ENCODE data around the gene FKRP.
A peak's percentile ranks its signal among the peaks of the same experiment; 100 is the strongest.

FKRP gene

GRCh38 chr19:46784262-46785053 lies 38.6 kb downstream of the FKRP start:
- peak overlapping the region; percentile 93 for H3K27ac Mint-ChIP-seq
- no peaks in the 10 kb centered on the region for H3K27me3 Mint-ChIP-seq
- H3K9me3 Mint-ChIP-seq = no peaks in the 10 kb centered on the region
- H3K4me1 Mint-ChIP-seq = peaks cover 57% of the 10 kb centered on the region
- DNase-seq = peak; percentile 76
- CTCF ChIA-PET = interaction anchor here (0.6 to 2.5 kb wide), 13 partner anchors 8 to 206 kb away, joined by 3 to 16 read pairs (median 3); no protein-coding TSS in a partner anchor
- H3K36me3 Mint-ChIP-seq = peaks cover 45% of the 10 kb centered on the region
- H3K4me3 Mint-ChIP-seq = peak overlapping the region; percentile 96

- H3K9me3 Mint-ChIP-seq = no peaks in the 10 kb centered on the region
- peak overlapping the region; percentile 96 for H3K4me3 Mint-ChIP-seq
- DNase-seq = no peak
- peaks cover 43% of the 10 kb centered on the region for H3K36me3 Mint-ChIP-seq
- H3K4me1 Mint-ChIP-seq = peaks cover 62% of the 10 kb centered on the region
- CTCF ChIA-PET = interaction anchor here (1.0 to 2.5 kb wide), 13 partner anchors 10 to 205 kb away, joined by 3 to 16 read pairs (median 4); no protein-coding TSS in a partner anchor
- no peaks in the 10 kb centered on the region for H3K27me3 Mint-ChIP-seq
- H3K27ac Mint-ChIP-seq = peak overlapping the region; percentile 93
Observed at GRCh38 chr19:46785054-46785979, 39.5 kb downstream of the FKRP start.

DNA sequence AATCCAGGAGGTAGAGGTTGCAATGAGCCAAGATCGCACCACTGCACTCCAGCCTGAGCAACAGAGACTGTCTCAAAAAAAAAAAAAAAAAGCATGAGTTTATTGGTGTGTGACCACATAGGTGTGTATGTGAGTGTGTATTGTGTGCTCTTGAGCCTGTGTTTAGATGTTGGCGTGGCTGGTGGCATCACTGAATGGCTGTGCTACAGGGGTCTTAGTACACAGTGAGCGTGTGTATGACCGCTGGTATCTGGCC lies 40.1 kb downstream of the FKRP start:
- H3K4me3 Mint-ChIP-seq = peak overlapping the region; percentile 96
- DNase-seq = no peak
- peaks cover 62% of the 10 kb centered on the region for H3K4me1 Mint-ChIP-seq
- H3K27me3 Mint-ChIP-seq = no peaks in the 10 kb centered on the region
- H3K27ac Mint-ChIP-seq = peak overlapping the region; percentile 93
- CTCF ChIA-PET = interaction anchor here (1.0 to 1.6 kb wide), 5 partner anchors 11 to 205 kb away, joined by 3 to 4 read pairs (median 3); no protein-coding TSS in a partner anchor
- peaks cover 43% of the 10 kb centered on the region for H3K36me3 Mint-ChIP-seq
- no peaks in the 10 kb centered on the region for H3K9me3 Mint-ChIP-seq

- Mint-ChIP-seq H3K4me3 (peak overlapping the region; percentile 96), H3K9me3 (no peaks in the 10 kb centered on the region), H3K27me3 (no peaks in the 10 kb centered on the region), H3K36me3 (peaks cover 43% of the 10 kb centered on the region), H3K4me1 (peaks cover 67% of the 10 kb centered on the region), H3K27ac (peak overlapping the region; percentile 93)
- DNase-seq = peak; percentile 85
- CTCF ChIA-PET = interaction anchor here (1.1 to 1.3 kb wide), 2 partner anchors 28 to 32 kb away, joined by 3 read pairs; no protein-coding TSS in a partner anchor
Observed at GRCh38 chr19:46786236-46787039, 40.6 kb downstream of the FKRP start.

DNA sequence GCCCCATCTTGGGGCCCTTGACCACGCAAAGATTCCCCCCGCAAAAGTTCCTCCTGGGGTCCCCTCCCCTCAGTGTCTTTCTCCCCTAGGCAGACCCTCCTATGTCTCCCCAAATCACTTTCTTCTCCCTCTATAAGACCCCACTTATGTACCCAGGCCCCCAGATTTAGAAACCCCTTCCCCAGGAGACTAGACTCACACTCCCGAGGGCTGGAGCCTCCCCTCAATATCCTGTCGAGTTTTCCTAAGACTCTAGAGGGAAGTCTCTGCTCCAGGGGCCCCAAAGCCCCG lies 41.1 kb downstream of the FKRP start:
- Mint-ChIP-seq H3K27me3 (peaks cover under 1% of the 10 kb centered on the region), H3K9me3 (no peaks in the 10 kb centered on the region), H3K36me3 (peaks cover 38% of the 10 kb centered on the region), H3K4me3 (peak overlapping the region; percentile 96), H3K27ac (peak overlapping the region; percentile 93), H3K4me1 (peaks cover 69% of the 10 kb centered on the region)
- CTCF ChIA-PET = no interaction called here
- DNase-seq = no peak

GRCh38 chr19:46787331-46788261 lies 41.7 kb downstream of the FKRP start:
- H3K27ac Mint-ChIP-seq = peak overlapping the region; percentile 93
- no peaks in the 10 kb centered on the region for H3K9me3 Mint-ChIP-seq
- peaks cover 32% of the 10 kb centered on the region for H3K36me3 Mint-ChIP-seq
- H3K4me1 Mint-ChIP-seq = peaks cover 71% of the 10 kb centered on the region
- CTCF ChIA-PET = interaction anchor here (1.4 to 1.9 kb wide), 4 partner anchors 21 to 53 kb away, joined by 4 to 12 read pairs (median 5); no protein-coding TSS in a partner anchor
- peaks cover 6% of the 10 kb centered on the region for H3K27me3 Mint-ChIP-seq
- peak; percentile 59 for DNase-seq
- peak overlapping the region; percentile 96 for H3K4me3 Mint-ChIP-seq

DNA sequence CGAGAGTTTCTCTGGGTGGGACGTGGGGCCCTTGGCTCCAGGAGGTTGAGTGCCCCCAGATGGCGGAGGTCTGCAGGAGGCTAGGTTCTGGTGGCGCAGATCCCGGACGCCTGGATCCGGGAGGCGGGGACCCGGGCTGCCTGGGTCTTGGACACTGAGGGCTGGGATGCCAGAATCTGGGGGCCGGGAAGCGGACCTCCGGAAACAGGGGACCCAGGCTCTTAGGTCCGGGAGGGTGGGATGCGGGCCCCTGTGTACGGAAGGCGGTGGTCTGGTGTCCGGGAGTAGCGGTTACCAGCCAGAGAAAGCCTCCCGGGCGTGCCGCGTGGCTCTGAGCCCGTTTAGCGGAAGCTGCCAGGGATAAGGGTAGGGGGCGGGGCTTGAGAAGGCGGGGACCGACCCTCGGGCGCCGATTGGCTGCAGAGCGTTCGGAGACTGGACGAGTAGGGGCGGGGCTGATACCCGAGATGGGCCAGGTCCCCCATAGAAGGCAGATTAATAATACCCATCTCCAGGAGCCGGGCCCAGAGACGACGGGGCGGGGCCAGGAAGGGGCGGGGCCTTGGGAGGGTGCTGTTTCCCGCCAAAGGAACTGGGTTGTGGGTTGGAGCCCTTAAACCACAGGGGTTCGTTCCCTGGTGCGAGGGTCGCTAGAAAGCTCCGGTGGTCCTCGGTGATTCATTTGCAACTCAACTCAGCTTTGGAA lies 42.6 kb downstream of the FKRP start, which contains the start of gene SLC1A5:
Gene SLC1A5, minus strand, starts transcription at position 333 of the 706 bp plus-strand sequence. CDS start 629 bp downstream, outside the sequence.
- Mint-ChIP-seq H3K27ac (peak within 1 kb of the TSS; percentile 93), H3K4me1 (peaks cover 67% of the 10 kb centered on the region), H3K9me3 (no peaks in the 10 kb centered on the region), H3K27me3 (peaks cover 11% of the 10 kb centered on the region), H3K4me3 (peak within 1 kb of the TSS; percentile 96), H3K36me3 (peaks cover 25% of the 10 kb centered on the region)
- CTCF ChIA-PET = interaction anchor here (0.7 to 1.9 kb wide), 5 partner anchors 21 to 52 kb away, joined by 3 to 12 read pairs (median 5); no protein-coding TSS in a partner anchor
- peak; percentile 99 for DNase-seq

- Mint-ChIP-seq H3K27me3 (peaks cover 14% of the 10 kb centered on the region), H3K27ac (no peak overlapping the region), H3K36me3 (peaks cover 19% of the 10 kb centered on the region), H3K9me3 (no peaks in the 10 kb centered on the region), H3K4me1 (peaks cover 62% of the 10 kb centered on the region), H3K4me3 (peak overlapping the region; percentile 96)
- DNase-seq = no peak
- CTCF ChIA-PET = interaction anchor here (0.7 to 1.9 kb wide), 5 partner anchors 22 to 51 kb away, joined by 3 to 12 read pairs (median 5); no protein-coding TSS in a partner anchor
Observed at GRCh38 chr19:46788968-46789338, 43.1 kb downstream of the FKRP start.

DNA sequence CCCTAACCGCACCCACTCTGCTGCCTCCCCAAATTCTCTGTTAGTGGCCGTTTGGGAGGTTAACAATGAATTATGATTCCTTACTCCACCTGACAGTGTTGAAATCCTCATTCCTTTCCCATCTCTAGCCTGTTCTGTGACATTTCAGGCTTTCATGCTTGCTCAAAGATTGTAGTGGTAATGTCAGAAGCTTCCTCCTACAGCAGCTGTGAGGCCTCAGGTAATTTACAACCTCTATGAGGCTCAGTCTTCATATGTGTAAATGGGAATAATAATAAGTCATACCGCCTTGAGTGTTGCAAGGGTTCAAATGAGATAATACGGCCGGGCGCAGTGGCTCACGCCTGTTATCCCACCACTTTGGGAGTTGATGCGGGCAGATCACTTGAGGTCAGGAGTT lies 43.5 kb downstream of the FKRP start:
- Mint-ChIP-seq H3K27me3 (peaks cover 18% of the 10 kb centered on the region), H3K4me1 (peaks cover 58% of the 10 kb centered on the region), H3K4me3 (no peak overlapping the region), H3K9me3 (no peaks in the 10 kb centered on the region), H3K27ac (no peak overlapping the region), H3K36me3 (peaks cover 15% of the 10 kb centered on the region)
- DNase-seq = no peak
- CTCF ChIA-PET = interaction anchor here (1.4 to 1.9 kb wide), 3 partner anchors 24 to 51 kb away, joined by 4 to 12 read pairs (median 5); no protein-coding TSS in a partner anchor

GRCh38 chr19:46791944-46792343 lies 46.1 kb downstream of the FKRP start:
- Mint-ChIP-seq H3K4me1 (peaks cover 38% of the 10 kb centered on the region), H3K27me3 (peaks cover 40% of the 10 kb centered on the region), H3K27ac (peak overlapping the region; percentile 74), H3K9me3 (no peaks in the 10 kb centered on the region), H3K4me3 (peak overlapping the region; percentile 7), H3K36me3 (no peaks in the 10 kb centered on the region)
- DNase-seq = peak; percentile 63
- CTCF ChIA-PET = interaction anchor here (0.5 to 0.9 kb wide), 5 partner anchors 31 to 155 kb away, joined by 3 to 5 read pairs (median 4); no protein-coding TSS in a partner anchor

DNA sequence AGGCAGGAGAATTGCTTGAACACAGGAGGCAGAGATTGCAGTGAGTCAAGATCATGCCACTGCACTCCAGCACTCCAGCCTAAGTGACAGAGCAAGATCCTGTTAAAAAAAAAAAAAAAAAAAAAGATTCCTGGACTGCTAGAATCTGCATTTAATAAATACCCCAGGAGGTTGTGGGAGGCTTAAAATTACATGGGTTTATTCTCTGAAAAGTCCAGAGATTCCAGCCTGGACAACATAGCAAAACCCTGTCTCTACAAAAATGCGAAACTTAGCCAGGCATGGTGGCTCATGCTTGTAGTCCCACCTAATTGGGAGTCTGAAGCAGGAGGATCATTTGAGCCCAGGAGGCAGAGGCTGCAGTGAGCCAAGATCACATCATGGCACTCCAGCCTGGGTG lies 52.0 kb downstream of the FKRP start:
- peaks cover 47% of the 10 kb centered on the region for H3K27me3 Mint-ChIP-seq
- H3K9me3 Mint-ChIP-seq = no peaks in the 10 kb centered on the region
- CTCF ChIA-PET = interaction anchor here (1.1 kb wide), 1 partner anchor 40 kb away, joined by 3 read pairs; no protein-coding TSS in a partner anchor

GRCh38 chr19:46798713-46799112 lies 52.9 kb downstream of the FKRP start:
- CTCF ChIA-PET = no interaction called here
- Mint-ChIP-seq H3K27ac (no peak overlapping the region), H3K9me3 (no peaks in the 10 kb centered on the region), H3K36me3 (no peaks in the 10 kb centered on the region), H3K27me3 (peaks cover 42% of the 10 kb centered on the region), H3K4me1 (no peaks in the 10 kb centered on the region), H3K4me3 (no peak overlapping the region)
- DNase-seq = no peak

More for the DNA sequence above, 52.0 kb downstream of the FKRP start:
- no peak for DNase-seq
- Mint-ChIP-seq H3K4me1 (peaks cover 4% of the 10 kb centered on the region), H3K4me3 (no peak overlapping the region), H3K27ac (no peak overlapping the region), H3K36me3 (no peaks in the 10 kb centered on the region)

Measured in activated naive CD4-positive, alpha-beta T cell treated with anti-CD3 and anti-CD28 coated beads, Interleukin-2, amount 10 ng/mL, durations not matched to agents 7 days and 5 days (primary cell).